HG03565 (cell line): Measurements from ENCODE around the gene TMPRSS13.

Experiments
- ATAC-seq: cut with Tn5 transposase; IDR thresholded peaks from one replicate; pipeline ENCODE4 v1.9.1; 2021; ENCODE audit warnings: mild to moderate bottlenecking, moderate library complexity; ENCODE audit not compliant: unreplicated experiment

Gene TMPRSS13

DNA sequence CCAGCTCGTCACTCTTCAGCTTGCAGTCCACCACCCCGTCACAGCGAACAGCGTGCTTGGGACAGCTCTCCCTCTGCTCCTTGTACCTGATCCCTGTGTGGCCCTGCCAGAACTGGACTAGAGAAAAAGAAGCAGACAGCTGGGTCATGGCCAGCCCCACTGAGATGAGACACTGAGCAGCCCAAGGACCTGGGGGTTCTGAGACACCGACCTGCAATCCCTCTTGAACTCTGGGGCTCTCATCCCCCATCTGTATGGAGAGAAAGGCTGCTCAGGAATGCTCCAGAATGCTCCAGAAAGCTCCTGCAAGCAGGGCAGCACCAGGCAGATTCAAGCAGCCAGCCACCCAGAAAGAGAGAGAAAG, 14.8 kb downstream of the TMPRSS13 start:
- ATAC-seq = no peak

DNA sequence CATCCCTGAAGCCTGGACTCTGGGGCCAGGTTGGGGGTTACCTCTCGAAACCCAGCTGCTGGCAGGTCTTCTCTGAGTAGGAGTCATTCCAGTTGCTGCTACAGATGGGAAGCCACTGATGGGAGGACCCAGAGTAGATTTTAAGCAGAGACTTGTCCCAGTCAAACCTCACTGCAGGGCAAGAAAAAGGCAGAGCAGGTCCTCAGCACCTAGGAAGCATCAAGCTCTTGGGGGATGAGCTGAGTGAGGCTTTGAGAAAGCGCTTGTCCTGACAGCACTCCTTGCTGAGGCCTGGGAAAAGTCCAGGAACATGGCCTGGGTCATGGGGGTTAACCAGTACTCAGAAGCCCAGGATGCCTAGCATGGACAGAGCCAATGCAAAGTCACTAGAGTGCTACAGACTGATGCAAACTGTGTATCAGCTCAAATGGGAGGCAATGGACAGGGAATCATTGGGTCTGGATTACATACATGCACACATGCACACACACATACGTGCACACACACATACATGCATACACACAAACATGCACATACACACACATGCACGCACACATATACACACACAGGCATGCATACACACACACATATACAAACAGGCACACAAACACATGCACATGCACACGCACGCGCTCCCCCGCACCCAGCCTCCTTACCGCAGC, 15.3 kb downstream of the TMPRSS13 start:
- ATAC-seq = no peak

DNA sequence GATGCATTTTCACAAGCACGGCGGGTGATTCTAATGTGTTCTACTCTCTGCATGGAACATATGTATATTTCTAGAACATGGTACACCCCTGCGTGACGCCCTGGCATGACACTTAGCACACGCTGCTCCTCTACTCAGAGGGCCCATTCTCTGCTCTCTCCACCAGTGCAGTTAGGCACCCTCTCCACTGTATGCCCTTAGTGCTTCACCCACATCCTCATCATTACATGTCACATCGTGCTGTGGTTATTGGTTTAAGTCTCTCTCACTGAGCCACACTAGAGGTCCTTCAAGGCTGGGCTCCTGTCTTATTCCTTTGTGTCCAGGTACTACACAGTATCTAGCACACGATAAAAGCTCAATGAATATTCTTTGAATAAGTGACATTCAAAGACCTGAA, 16.7 kb downstream of the TMPRSS13 start:
- no peak for ATAC-seq

DNA sequence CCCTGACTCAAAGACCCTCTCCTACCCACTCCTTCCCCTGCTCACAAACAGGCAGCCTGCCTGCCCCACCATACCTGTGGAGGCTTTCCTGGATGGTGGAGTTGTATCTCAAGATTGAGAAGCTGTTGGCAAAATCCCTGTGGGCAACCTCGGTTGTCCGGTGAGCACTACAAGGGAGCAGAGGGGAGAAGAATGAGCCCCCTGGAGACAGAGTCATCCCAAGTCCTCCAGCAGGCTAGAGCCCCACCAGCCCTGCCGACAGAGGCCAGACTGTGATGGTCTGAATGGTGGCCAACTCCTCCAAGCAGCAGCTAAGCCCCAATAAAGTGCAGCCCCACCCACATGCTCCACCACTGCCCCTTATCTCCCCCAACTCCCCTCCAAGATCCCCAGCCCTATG, 17.5 kb downstream of the TMPRSS13 start:
- no peak for ATAC-seq

DNA sequence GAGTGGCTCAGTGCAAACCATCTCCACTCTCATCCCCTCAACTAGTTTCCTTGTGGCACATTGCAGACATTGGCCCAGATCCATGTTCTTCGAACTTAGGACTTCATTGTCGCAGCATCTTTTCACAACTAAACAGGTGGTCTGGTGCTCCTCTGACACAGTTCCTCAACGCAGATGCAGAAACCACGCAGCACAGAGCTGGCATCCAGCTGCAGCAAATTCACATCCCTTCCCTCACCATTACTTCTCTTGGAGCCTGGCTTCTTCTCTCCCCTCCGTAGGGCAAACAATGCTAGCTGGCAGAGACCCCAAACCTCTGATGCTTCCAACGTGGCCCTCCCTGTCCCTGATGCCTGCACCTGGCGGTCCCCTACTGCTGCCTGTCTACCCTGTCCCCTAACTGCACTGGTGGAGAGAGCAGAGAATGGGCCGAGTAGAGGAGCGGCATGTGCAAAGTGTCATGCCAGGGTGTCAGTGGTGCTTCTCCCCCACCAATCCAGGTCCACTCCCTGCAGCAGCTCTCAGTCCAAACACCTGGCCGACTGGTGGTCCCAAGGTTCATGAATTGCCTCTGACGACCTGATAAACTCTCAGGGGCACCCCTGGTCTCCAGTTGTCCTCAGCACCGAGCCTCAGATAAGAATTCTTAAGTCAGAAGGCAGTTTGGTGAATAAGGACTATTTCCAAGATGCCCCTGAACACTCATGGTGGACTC, 18.1 kb downstream of the TMPRSS13 start:
- no peak for ATAC-seq

DNA sequence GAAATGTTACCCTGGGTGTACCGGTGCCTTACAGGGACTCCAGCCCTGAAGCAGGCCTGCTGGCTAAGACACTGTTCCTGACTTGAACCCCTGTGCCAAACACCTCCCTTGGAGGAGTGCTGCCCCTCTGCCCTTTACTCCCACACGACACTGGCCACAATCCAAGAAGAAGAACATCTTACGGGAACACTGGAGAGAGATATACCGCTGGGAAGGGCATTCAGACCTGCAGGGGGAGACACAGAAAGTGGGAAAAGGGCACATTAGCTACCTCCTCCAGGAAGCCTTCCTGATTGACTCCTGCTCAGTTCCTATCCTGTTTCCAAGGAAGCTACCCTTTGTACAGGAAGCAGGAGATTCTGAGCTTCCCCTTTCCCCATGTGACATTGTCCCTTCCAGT, 18.7 kb downstream of the TMPRSS13 start:
- no peak for ATAC-seq

DNA sequence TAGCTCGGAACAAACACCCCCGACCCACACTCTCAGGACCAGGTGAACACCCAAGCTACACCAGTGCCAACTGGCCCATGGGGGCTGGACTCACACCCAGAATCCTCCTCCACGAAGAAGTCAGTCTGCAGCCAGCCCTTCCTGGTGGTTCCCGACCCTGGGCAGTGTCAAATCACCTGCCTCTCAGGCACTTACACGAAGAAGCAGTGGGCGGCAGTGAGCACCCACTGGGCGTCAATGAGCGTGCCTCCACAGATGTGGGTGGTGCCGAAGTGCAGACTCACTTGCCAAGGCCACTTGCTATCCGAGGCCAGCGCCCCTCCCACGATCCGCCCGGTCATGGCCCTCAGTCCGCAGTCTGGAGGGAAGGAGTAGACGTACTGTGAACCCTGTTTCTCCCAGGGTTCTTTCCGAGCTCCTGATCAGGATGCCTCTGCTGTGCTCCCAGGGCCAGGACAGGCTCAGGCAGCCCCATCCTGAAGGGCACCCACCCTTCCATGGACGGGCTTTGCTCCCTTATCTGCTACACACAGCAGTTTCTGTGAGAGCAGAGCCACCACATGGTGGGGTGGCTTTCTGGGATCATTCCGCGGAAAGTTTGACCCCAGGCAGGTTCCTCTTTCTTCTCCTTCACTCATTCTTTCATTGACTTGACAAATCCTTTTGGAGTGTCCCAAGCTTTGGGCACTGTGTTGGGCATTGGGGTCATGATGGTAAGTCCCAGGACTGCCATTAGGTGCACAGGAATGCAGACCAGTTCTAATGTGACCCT, 19.4 kb downstream of the TMPRSS13 start:
- no peak for ATAC-seq

DNA sequence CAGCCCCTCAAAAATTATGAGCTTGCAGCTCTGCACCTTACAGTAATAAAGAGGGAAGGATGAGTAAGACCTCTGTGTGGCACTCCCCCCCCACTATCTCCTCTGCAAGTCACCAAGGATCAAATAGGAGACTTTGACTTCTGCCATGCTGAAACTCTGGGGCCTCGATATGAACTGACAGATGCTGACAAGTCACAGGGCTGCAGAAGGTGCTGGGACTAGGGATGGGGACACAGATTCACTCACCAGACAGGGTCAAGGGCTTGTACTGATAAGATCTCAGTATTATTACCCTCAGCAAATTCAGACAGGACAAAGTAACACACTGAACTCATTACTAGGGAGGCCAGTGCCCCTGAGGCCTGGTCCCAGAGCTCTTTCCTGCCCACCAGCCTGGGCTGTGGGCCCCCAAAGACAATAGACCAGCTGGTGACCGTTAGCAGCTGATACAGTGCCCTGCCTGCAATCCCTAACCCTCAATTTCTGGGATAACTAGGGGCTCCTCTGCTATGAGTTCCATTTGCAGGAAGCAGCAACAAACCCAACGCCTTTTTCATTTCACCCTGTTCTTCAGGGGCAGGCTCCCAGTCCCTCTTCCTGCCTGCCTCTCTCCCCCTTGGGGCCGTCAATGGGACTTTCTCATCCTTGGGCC, 20.1 kb downstream of the TMPRSS13 start:
- no peak for ATAC-seq

DNA sequence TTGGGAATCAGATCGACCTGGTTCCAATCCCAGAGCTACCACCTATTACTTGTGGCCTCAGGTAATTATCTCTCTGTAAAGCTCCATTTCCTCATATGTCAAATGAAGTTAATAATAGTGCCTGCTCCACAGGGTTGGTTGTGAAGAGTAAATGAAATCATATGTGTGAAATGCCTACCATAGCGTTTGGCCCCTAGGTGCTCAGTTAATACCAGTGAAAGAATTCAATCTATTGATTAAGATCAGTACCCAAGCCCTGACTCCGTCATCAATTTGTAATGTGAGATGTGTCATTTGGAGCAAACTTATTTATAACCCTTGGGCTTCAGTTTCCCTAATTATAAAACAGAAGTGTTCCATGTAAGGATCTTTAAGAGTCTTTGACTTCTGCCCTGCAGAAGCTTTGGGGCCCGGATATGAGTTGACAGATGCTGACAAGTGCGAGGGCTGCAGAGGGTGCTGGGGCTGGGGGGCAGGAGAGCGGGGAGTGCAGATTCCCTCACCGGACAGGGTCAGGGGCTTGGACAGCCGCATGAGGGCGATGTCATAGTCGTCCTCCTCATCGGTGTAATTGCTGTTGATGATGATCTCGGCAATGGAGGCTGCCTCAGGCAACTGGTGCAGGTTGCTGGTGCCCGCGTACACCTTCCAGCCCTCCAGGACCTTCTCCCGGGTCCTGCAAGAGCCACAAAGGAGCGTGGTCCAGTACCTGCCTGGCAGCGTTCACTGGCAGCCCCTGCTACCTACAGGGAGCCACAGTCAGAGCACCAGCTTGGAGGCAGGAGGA, 20.9 kb downstream of the TMPRSS13 start:
- ATAC-seq = no peak

DNA sequence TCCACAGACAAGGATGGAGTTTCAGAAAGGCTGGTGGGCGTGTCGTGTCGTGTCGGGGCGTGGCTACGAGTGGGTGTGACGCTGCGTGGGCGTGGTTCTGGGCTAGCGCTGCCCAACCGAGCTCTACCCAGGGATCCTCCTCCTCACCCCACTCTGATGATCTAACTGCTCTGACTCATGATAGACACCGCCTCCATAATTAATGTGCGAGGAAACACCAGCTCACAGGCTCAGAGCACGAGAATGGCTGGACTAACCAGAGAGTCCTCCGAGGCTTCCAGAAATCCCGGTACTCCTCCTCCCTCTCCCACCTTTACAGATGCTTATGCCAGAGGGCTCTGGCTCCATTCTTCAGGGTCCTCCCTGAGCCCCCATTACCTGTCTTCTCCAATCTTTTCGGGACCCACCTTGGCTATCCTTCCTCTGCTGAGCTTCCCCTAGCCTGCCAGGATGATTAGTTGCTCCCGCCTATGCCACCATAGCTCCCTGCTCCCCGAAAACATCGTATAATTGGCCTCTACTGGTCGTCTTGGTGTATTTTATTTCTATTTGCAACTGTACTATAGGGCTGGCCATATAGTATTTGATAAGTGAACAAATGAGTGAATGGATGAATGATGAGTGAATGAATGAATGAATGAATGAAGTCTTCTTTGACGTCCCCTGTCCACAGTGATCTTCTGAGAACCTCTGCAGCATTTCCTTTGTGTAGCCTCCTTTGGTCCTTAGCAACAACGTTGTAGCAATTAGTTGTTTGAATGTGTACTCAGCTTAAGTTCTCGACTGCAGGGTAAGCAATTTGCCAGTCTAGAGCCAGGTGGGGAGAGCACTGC, 21.7 kb downstream of the TMPRSS13 start:
- no peak for ATAC-seq

DNA sequence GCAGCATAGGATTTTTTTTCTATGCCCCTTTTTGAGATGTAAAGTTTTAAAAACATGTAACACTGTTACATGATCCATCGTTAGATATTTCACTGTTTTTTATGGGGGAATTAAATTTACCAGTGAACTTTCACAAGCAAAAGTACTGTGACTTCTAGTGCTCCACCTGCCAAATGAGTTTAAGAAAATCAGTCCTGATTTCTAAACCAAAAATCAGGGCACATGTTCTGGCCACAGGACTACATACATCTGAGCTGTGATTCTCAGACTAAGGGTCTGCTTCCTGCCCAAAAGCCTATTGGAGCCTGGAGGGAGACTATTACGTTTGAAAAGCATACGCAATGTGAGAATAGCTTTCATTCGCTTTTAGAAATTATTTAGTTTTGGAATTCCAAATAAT, 22.5 kb downstream of the TMPRSS13 start:
- ATAC-seq = no peak

DNA sequence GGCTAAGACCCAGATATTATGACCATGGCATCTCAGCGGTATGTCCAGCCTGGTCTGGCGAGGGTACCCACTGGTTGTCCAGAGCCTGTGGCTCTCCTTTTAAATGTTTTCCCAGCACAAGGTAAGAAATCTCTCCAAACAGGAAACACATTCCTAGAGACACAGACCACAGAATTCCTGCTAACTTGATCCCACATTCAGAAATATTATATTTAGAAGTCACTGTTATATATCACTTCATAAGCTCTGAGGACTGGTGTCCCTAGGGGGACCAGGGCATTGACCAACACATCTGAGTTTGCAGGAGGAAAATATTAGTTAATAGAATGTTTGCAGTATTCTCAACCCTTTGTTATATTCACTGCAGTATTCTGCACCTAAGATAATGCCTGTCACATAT, 23.1 kb downstream of the TMPRSS13 start:
- no peak for ATAC-seq

DNA sequence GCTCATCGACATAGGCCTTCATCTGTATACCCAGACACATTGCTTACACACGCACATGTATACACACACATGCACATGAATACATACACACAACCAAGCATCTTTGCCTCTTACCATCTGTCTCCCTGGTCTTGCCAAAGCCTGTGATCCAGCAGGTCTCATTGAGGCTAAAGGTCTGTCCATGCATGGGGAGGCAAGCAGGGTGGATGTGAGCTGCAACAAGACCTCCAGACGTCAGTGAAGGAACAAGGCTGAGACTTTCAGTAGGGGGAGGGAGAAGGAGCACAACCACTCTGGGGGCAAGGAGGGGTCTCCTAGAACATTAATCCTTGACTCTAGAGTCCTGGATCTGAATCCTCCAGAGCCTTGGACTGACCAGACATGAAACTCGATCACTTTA, 23.7 kb downstream of the TMPRSS13 start:
- no peak for ATAC-seq

DNA sequence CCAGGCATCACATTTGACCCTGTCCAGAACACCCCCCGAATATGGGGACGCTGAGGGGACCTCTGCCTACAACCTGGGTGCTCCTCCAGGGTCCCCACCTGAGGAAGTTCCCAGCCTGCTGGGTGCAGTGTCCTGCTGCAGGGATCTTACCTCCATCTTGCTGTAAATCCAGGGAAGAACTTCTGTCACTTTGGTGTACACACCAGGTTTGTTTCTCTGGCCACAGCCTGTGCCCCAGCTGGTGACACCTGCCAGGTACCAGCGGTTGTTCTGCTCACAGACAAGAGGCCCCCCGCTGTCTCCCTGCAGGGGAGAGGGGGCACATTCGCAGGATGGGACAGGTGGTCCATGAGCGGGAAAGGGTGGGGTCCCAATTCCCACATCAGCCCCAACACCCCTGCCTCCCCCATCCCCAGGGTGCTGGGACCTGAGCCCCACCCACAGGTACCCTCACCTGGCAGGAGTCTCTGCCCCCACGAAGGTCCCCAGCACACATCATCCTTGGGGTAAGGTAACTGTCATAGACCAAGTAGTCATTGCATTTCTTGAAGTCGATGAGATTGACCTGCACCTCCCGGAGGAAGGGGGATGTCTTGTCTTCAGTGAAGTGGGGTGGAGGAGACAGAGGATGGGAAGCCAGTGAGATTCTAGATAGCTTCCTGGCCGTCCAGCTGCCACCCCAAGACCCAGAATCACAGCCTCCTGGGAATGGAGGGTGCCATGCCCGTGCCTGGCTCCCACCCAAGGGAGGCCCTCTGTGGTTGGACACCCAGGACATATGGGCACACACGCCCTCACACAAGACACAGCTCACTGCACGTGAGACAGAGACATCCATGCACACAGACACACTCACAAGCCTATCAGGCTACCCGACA, 25.5 kb downstream of the TMPRSS13 start:
- no peak for ATAC-seq

DNA sequence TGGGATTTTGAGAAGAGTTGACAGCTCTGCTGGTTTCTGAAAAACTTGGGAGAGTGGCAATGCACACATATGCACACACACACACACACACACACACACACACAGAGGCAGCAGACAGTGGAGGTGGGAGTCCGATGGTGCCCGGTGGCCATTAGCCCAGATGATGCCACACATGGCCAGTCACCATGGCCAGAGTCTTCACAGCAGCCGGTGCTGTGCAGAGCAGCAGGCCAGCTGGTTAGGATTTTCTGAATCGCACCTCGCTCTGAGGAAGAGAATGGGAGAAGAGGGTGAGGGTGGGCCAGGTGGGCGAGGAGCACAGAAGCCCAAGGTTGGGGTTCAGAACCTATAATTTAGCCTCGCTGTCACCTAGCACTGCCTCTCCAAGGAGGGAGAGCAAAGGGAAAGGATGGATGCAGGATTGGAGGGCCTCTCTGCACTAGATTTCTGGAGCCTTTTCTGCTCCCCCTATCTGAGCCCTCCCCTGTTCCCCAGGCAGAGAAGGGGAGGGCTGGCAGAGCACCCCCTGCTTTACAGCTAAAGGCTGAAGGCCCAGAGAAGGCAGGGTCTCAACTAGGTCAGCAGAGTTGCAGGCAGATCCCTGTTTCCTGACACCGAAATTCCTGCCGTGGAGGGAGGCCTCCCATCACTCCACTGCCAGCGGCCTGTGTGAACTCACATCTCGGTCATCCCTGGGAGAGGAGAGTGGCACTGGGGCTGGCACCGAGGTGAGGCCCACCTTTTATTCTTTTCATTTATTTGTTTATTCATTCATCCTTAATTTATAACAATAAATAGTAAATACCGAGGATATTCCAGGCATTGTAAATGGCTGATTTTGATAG, 27.0 kb downstream of the TMPRSS13 start:
- no peak for ATAC-seq

DNA sequence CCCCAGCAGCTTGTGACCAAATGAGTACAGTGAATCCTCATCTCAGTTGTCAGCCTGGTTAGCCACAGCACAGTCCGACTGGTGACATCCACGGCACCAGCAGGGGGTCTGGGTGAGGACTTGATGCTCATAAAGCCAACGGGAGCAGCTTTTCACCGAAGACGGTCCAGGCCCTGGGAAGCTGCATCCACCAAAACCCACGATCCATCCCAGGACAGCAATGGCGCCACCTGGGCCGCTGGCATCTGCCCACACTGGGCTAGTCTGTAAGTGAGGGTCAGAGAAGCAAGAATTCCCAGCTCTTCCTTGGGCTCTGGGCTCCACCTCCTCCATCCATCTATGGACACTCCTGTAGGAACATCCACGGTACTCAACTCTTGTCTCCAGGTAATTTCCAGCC, 27.6 kb downstream of the TMPRSS13 start:
- no peak for ATAC-seq

DNA sequence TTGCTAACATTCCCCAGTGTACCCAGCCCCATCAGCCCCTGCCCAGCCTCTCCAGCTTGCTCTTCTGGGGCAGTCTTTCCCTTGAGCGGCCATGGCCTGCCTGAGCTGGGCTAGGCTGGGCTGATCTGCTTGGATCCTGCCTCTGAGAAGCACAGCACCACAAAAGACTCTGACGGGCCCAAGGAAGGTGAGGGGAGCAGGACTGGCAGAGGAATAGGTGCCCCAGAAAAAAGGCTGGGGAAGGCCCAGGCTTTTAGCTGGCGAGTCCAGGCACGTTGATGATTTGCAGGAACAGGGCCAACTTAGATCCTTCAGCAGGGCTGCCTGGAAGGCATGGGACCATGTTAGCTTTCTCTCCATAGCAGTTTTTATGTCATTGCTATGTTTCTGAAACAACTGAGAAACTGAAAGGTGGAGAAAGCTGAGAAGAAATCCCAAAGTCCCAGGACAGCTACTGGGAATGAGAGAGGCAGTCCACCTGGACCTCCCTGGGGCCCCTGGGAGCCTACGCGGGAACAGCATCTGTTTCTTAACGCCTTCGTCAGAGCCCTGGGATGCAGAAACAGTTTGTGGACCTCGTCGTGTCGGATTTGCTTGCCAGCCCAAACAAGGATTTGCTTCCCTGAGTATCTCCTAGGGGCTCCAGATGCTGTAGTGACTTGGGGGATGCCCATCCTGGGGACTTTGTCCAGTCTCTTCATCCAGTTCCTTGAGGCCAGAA, 28.3 kb downstream of the TMPRSS13 start:
- ATAC-seq = no peak
